ENCODE results near the gene DONSON. TPM values are rescaled to one million over a fixed set of nuclear protein-coding genes. Genes with fewer than 3 reads are reported as not detected.
A peak's percentile ranks its signal among the peaks of the same experiment; 100 is the strongest.

Gene DONSON
- total and polyA plus RNA-seq, 9 of the 15 experiments (the other 6 are each of a cell fraction or from before 2014, with no cell fraction given) = 26.7 to 124 (median 62.6) TPM

- peak; percentile 85 for TF ChIP-seq MGA (IDR thresholded peaks at IDR 0.05)
- TF ChIP-seq SETDB1 (IDR thresholded peaks at IDR 0.05; ENCODE audit: low read length) = no peak
- no peak for TF ChIP-seq ZNF232 (CRISPR knock-in tag; IDR thresholded peaks at IDR 0.05)
Observed at GRCh38 chr21:33541756-33542639, 46.5 kb downstream of the DONSON start, which contains the start of gene GART (continued).
